NCI-H69 (cell line): ENCODE results near the gene ALDH2.
"Not testable (repeated sequence)": the region's sequence is repeated elsewhere in the genome, so short reads cannot be mapped to it uniquely, and the experiment has no call there.

ENCODE experiments used
- DNase-seq: peaks from one replicate; lab custom pipeline; 2025; lab: John Stamatoyannopoulos, UW

The ALDH2 gene

GRCh38 chr12:111766608-111767361 lies at the start of gene ALDH2:
ALDH2 (plus strand) TSS chr12:111766933; CDS start chr12:111766983, 50 bp downstream.
- peak; percentile 83 for DNase-seq

- DNase-seq, result not testable (repeated sequence)
Observed at GRCh38 chr12:111719316-111719715, 47.4 kb upstream of the ALDH2 start.

GRCh38 chr12:111720457-111720856 lies 46.3 kb upstream of the ALDH2 start:
- DNase-seq, result no peak

- DNase-seq, result not testable (repeated sequence)
Observed at GRCh38 chr12:111723646-111724360, 42.9 kb upstream of the ALDH2 start.

GRCh38 chr12:111728795-111729194 lies 37.9 kb upstream of the ALDH2 start:
- no peak for DNase-seq

GRCh38 chr12:111730420-111730819 lies 36.3 kb upstream of the ALDH2 start:
- no peak for DNase-seq

GRCh38 chr12:111732786-111733185 lies 33.9 kb upstream of the ALDH2 start:
- DNase-seq, result no peak

- no peak for DNase-seq
Observed at GRCh38 chr12:111733340-111733915, 33.3 kb upstream of the ALDH2 start.

GRCh38 chr12:111739524-111739923 lies 27.2 kb upstream of the ALDH2 start:
- not testable (repeated sequence) for DNase-seq

- peak; percentile 64 for DNase-seq
Observed at GRCh38 chr12:111741235-111741812, 25.4 kb upstream of the ALDH2 start.

GRCh38 chr12:111745211-111745610 lies 21.5 kb upstream of the ALDH2 start:
- no peak for DNase-seq

GRCh38 chr12:111747333-111747732 lies 19.4 kb upstream of the ALDH2 start:
- no peak for DNase-seq

GRCh38 chr12:111748151-111748672 lies 18.5 kb upstream of the ALDH2 start:
- no peak for DNase-seq

GRCh38 chr12:111748867-111749266 lies 17.9 kb upstream of the ALDH2 start:
- no peak for DNase-seq

- no peak for DNase-seq
Observed at GRCh38 chr12:111749391-111749790, 17.3 kb upstream of the ALDH2 start.

GRCh38 chr12:111753144-111753881 lies 13.4 kb upstream of the ALDH2 start:
- peak; percentile 59 for DNase-seq

- no peak for DNase-seq
Observed at GRCh38 chr12:111754671-111755070, 12.1 kb upstream of the ALDH2 start.

GRCh38 chr12:111756196-111756595 lies 10.5 kb upstream of the ALDH2 start:
- no peak for DNase-seq

GRCh38 chr12:111756681-111757080 lies 10.1 kb upstream of the ALDH2 start:
- DNase-seq, result no peak

- DNase-seq, result no peak
Observed at GRCh38 chr12:111757361-111758119, 9.2 kb upstream of the ALDH2 start.

- DNase-seq, result no peak
Observed at GRCh38 chr12:111758120-111758561, 8.6 kb upstream of the ALDH2 start.
